ENCODE results near the gene ACVR1B. TPM values are rescaled to one million over a fixed set of nuclear protein-coding genes. Genes with fewer than 3 reads are reported as not detected.
A peak's percentile ranks its signal among the peaks of the same experiment; 100 is the strongest.

Gene ACVR1B
- total and polyA plus RNA-seq, 11 donors = 7.4 to 19.8 (median 11.6) TPM

DNA sequence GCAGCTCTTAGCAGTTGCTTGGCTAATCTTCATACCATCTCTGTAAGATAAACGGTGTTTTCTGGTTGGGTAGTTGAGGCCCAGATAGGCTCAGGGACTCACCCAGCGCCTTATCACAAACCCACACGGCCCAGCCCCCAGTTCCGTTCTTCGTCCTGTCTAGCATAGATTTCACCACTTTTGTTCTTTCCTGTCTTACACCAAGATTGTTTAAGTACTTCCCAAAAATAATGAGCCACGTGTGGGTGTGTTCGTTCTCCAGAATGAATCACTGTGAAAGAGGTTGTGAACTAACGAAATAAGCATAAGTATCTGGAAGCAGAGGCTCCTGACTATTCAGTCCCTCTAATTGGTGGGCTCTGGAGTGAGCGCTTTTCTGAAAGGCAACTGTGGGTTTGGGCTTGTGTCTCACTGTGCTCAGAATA, 21.4 kb downstream of the ACVR1B start:
- peak overlapping the region in 1 of 12 donors; percentile 10 for H3K4me3 ChIP-seq
- H3K36me3 ChIP-seq = peaks cover 0 to 28% (median 26%) of the 10 kb centered on the region in 9 donors
- H3K27me3 ChIP-seq = no peaks in the 10 kb centered on the region
- peak overlapping the region in 2 of 12 donors; percentile 13 to 88 for H3K27ac ChIP-seq
- 24 to 37% (median 31%) methylated on average over 9 of the region's 9 CpGs for WGBS, 4 donors
- peaks cover 7 to 80% (median 32%) of the 10 kb centered on the region in 12 donors for H3K4me1 ChIP-seq
- ATAC-seq = peak; percentile 21 to 80 (median 68)
- intact Hi-C loops (cut with DNase I) = loop anchor here in 1 of 10 donors (10.0 kb wide), 1 partner anchor 48 kb away; no protein-coding TSS in a partner anchor
- TF ChIP-seq, protein P1, sequence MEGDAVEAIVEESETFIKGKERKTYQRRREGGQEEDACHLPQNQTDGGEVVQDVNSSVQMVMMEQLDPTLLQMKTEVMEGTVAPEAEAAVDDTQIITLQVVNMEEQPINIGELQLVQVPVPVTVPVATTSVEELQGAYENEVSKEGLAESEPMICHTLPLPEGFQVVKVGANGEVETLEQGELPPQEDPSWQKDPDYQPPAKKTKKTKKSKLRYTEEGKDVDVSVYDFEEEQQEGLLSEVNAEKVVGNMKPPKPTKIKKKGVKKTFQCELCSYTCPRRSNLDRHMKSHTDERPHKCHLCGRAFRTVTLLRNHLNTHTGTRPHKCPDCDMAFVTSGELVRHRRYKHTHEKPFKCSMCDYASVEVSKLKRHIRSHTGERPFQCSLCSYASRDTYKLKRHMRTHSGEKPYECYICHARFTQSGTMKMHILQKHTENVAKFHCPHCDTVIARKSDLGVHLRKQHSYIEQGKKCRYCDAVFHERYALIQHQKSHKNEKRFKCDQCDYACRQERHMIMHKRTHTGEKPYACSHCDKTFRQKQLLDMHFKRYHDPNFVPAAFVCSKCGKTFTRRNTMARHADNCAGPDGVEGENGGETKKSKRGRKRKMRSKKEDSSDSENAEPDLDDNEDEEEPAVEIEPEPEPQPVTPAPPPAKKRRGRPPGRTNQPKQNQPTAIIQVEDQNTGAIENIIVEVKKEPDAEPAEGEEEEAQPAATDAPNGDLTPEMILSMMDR (IDR thresholded peaks at IDR 0.05) = no peak
- no peaks in the 10 kb centered on the region for H3K9me3 ChIP-seq
- peak in 3 of 5 donors; percentile 18 to 62 (median 46) for DNase-seq

DNA sequence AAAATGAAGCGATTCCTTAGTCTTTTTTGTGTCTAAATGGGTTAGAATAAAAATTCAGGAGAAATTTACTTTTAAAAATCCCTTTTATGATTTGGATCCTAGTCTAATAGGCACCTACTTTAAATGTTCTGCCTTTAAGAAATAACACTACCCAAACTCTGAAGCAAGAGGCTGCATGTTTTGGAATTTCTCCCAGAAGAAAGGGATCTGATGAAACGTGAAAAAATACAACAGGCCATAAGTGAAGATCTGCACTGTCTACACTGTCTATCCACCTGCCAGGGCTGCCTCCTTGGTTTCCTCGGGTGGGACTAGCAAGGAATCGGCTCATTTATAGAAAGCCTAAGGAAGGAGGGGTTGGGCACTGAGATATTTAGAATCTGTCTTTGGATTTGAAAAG, 22.1 kb downstream of the ACVR1B start:
- H3K27ac ChIP-seq = peak overlapping the region in 1 of 12 donors; percentile 88

DNA sequence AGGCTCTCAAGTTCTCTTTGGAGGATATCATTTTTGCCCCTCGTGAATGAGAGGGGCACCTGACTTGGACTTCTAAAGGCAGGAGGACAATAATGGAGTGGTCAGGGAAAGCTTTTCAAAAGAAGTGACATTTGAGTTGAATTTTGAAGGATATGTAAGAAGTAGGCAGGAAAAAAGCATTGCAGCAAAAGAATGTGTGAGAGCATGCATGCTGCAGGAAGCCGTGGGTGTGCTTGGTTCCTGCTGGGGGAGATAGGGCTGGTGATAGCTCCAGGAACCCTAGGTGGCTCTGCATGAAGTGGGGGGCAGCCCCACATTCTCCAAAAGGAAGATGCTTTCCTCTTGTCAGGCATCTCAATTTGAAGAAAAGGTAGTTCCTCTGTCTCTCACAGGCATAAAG, 23.1 kb downstream of the ACVR1B start:
- no peak for DNase-seq
- no peaks in the 10 kb centered on the region for H3K9me3 ChIP-seq
- intact Hi-C loops (cut with DNase I) = loop anchor here in 2 of 10 donors (5.0 to 10.0 kb wide), 2 partner anchors 47 to 50 kb away; no protein-coding TSS in a partner anchor
- WGBS, 4 donors = 54 to 70% (median 59%) methylated on average over 2 of the region's 2 CpGs
- H3K27me3 ChIP-seq = no peaks in the 10 kb centered on the region
- peak overlapping the region in 1 of 12 donors; percentile 88 for H3K27ac ChIP-seq
- peaks cover 0 to 45% (median 32%) of the 10 kb centered on the region in 9 donors for H3K36me3 ChIP-seq
- no peak for ATAC-seq
- H3K4me1 ChIP-seq = peaks cover 7 to 81% (median 32%) of the 10 kb centered on the region in 12 donors
- no peak overlapping the region for H3K4me3 ChIP-seq
- TF ChIP-seq POLR2A (IDR thresholded peaks at IDR 0.05) = no peak
- TF ChIP-seq, protein P1 (IDR thresholded peaks at IDR 0.05) = no peak

More for the DNA sequence above, 22.1 kb downstream of the ACVR1B start:
- 67 to 74% (median 70%) methylated on average over 4 of the region's 4 CpGs for WGBS, 4 donors
- Histone ChIP-seq H3K4me1 (peaks cover 7 to 80% (median 32%) of the 10 kb centered on the region in 12 donors), H3K9me3 (no peaks in the 10 kb centered on the region), H3K27me3 (no peaks in the 10 kb centered on the region), H3K4me3 (no peak overlapping the region), H3K36me3 (peaks cover 0 to 35% (median 32%) of the 10 kb centered on the region in 9 donors)
- no peak for TF ChIP-seq POLR2A (IDR thresholded peaks at IDR 0.05)
- TF ChIP-seq, protein P1 (IDR thresholded peaks at IDR 0.05) = no peak
- ATAC-seq (no peak), DNase-seq (no peak)
- intact Hi-C loops (cut with DNase I) = loop anchor here in 1 of 10 donors (10.0 kb wide), 1 partner anchor 49 kb away; no protein-coding TSS in a partner anchor

DNA sequence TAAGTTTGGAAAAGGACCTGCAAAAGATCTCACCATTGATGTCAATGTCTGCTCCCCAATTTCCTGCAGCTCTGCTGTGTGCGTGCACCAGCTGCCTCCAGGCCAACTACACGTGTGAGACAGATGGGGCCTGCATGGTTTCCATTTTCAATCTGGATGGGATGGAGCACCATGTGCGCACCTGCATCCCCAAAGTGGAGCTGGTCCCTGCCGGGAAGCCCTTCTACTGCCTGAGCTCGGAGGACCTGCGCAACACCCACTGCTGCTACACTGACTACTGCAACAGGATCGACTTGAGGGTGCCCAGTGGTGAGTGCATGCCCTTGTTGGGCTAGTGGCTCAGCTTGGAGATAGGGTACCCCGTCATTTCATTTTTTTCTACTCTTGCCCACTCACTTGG, 23.7 kb downstream of the ACVR1B start:
- TF ChIP-seq, protein P1 (IDR thresholded peaks at IDR 0.05) = no peak
- no peak for TF ChIP-seq POLR2A (IDR thresholded peaks at IDR 0.05)
- Histone ChIP-seq H3K9me3 (no peaks in the 10 kb centered on the region), H3K27ac (no peak overlapping the region), H3K36me3 (peaks cover 0 to 48% (median 32%) of the 10 kb centered on the region in 9 donors), H3K4me1 (peaks cover 7 to 83% (median 33%) of the 10 kb centered on the region in 12 donors), H3K27me3 (no peaks in the 10 kb centered on the region), H3K4me3 (no peak overlapping the region)
- ATAC-seq (no peak), DNase-seq (no peak)
- intact Hi-C loops (cut with DNase I) = loop anchor here in 2 of 10 donors (5.0 to 10.0 kb wide), 2 partner anchors 48 to 50 kb away; no protein-coding TSS in a partner anchor
- WGBS, 4 donors = 88 to 92% (median 89%) methylated on average over 8 of the region's 8 CpGs

Measured in heart left ventricle (tissue), 16 donors.